Lung microvascular endothelial cell (primary cell): ENCODE results near the gene TP53BP2. TPM values are rescaled to one million over a fixed set of nuclear protein-coding genes. Genes with fewer than 3 reads are reported as not detected.
"Not testable (repeated sequence)": the region's sequence is repeated elsewhere in the genome, so short reads cannot be mapped to it uniquely, and the experiment has no call there.

Experiments
- DNase-seq, 2 donors: peaks; one replicate each; pipeline versions ENCODE4 v3.0.0 to v3.0.0-alpha.2; 2010; ENCODE audit warnings: low read depth in 2 of 2
- total RNA-seq: library from RNA; depleted of rRNA; stranded (reverse); fragments of >200 nt; gene quantifications from 2 replicates; pipeline ENCODE4 v1.2.1, GENCODE V29; 2014

The TP53BP2 gene
- total RNA-seq, result 13.7 and 21.8 TPM in 2 replicates

- DNase-seq, result peak; percentile 92 to 93
Observed at GRCh38 chr1:223845810-223846682, at the start of gene TP53BP2. Gene TP53BP2, minus strand, starts transcription at chr1:223845947. Its CDS starts 267 bp downstream, at chr1:223845680.

- DNase-seq, result not testable (repeated sequence)
Observed at GRCh38 chr1:223890494-223890893, 44.7 kb upstream of the TP53BP2 start.

GRCh38 chr1:223889319-223889718 is 43.6 kb upstream of the TP53BP2 start:
- not testable (repeated sequence) for DNase-seq

- DNase-seq, result peak; percentile 90 to 98
Observed at GRCh38 chr1:223887747-223888418, 42.1 kb upstream of the TP53BP2 start.

- DNase-seq, result no peak
Observed at GRCh38 chr1:223886516-223886921, 40.8 kb upstream of the TP53BP2 start.

- DNase-seq, result no peak
Observed at GRCh38 chr1:223885614-223886013, 39.9 kb upstream of the TP53BP2 start.

- no peak for DNase-seq
Observed at GRCh38 chr1:223878598-223879325, 33.0 kb upstream of the TP53BP2 start.

GRCh38 chr1:223877804-223878203 is 32.1 kb upstream of the TP53BP2 start:
- DNase-seq, result no peak

GRCh38 chr1:223876590-223876989 is 30.8 kb upstream of the TP53BP2 start:
- no peak for DNase-seq

- no peak for DNase-seq
Observed at GRCh38 chr1:223873044-223873443, 27.3 kb upstream of the TP53BP2 start.

- DNase-seq, result no peak
Observed at GRCh38 chr1:223872308-223872901, 26.7 kb upstream of the TP53BP2 start.

- DNase-seq, result no peak
Observed at GRCh38 chr1:223870617-223871574, 25.1 kb upstream of the TP53BP2 start.

- DNase-seq, result not testable (repeated sequence)
Observed at GRCh38 chr1:223864599-223865368, 19.0 kb upstream of the TP53BP2 start.

- DNase-seq, result no peak
Observed at GRCh38 chr1:223864084-223864483, 18.3 kb upstream of the TP53BP2 start.

GRCh38 chr1:223861904-223862303 is 16.2 kb upstream of the TP53BP2 start:
- no peak for DNase-seq

GRCh38 chr1:223860051-223860622 is 14.4 kb upstream of the TP53BP2 start:
- no peak for DNase-seq

- DNase-seq, result no peak
Observed at GRCh38 chr1:223859058-223859457, 13.3 kb upstream of the TP53BP2 start.

GRCh38 chr1:223856386-223856785 is 10.6 kb upstream of the TP53BP2 start:
- no peak for DNase-seq

GRCh38 chr1:223853748-223854147 is 8.0 kb upstream of the TP53BP2 start:
- no peak for DNase-seq
